CD4-positive, CD25-positive, alpha-beta regulatory T cell (primary cell): ENCODE measurements around the gene FAM240B. TPM values are rescaled to one million over a fixed set of nuclear protein-coding genes. Genes with fewer than 3 reads are reported as not detected.

Source experiments
- ATAC-seq, 2 donors: fragments of 150-1000 bp; cut with Tn5 transposase; one replicate each; pipeline ENCODE4 v1.10.0; 2021; ENCODE audit warnings: low read depth in 2 of 2, moderate number of reproducible peaks in 2 of 2, moderate library complexity in 1 of 2
- DNase-seq, 3 donors: peaks; one replicate each; pipeline versions ENCODE4 v3.0.0 to v3.0.0-alpha.2; 2012 to 2022; ENCODE audit warnings: mixed read lengths in 1 of 3
- H3K27ac ChIP-seq: one replicate; pipeline ENCODE4 v1.7.0; 2013; ENCODE audit warnings: mild to moderate bottlenecking, low read length; ENCODE audit not compliant: insufficient read depth, poor library complexity, severe bottlenecking
- H3K27me3 ChIP-seq: one replicate; pipeline ENCODE4 v1.7.0; 2013; ENCODE audit warnings: low read length; ENCODE audit not compliant: control insufficient read depth, insufficient read depth
- H3K36me3 ChIP-seq: one replicate; pipeline ENCODE4 v1.7.0; 2013; ENCODE audit warnings: mild to moderate bottlenecking, low read length, moderate library complexity; ENCODE audit not compliant: control insufficient read depth, insufficient read depth
- H3K4me1 ChIP-seq: 2 replicates; pipeline ENCODE4 v1.7.0; 2013; ENCODE audit warnings: mild to moderate bottlenecking, low read length; ENCODE audit not compliant: insufficient read depth, control insufficient read depth, poor library complexity, severe bottlenecking
- H3K4me3 ChIP-seq: one replicate; pipeline ENCODE4 v1.7.0; 2013; ENCODE audit warnings: low read depth, mild to moderate bottlenecking, low read length, moderate library complexity
- H3K9me3 ChIP-seq, 2 experiments: 1 replicate in 1 of 2; 2 replicates in 1 of 2; pipeline ENCODE4 v1.7.0; 2013; ENCODE audit warnings: low read length in 2 of 2, mild to moderate bottlenecking in 1 of 2, moderate library complexity in 1 of 2; ENCODE audit not compliant: control insufficient read depth in 2 of 2
- H3K27ac Mint-ChIP-seq, 3 donors: one replicate each; pipeline ENCODE4 v1.8.0; 2020 to 2022; ENCODE audit warnings: mild to moderate bottlenecking in 3 of 3, mixed read lengths in 3 of 3, moderate library complexity in 2 of 3
- H3K27me3 Mint-ChIP-seq: one replicate; pipeline ENCODE4 v1.8.0; 2022; ENCODE audit warnings: mild to moderate bottlenecking, mixed read lengths
- H3K36me3 Mint-ChIP-seq: one replicate; pipeline ENCODE4 v1.8.0; 2020; ENCODE audit warnings: mixed read lengths
- H3K4me1 Mint-ChIP-seq, 4 donors: one replicate each; pipeline ENCODE4 v1.8.0; 2020 to 2022; ENCODE audit warnings: mixed read lengths in 4 of 4, mild to moderate bottlenecking in 1 of 4
- H3K4me3 Mint-ChIP-seq, 4 donors: one replicate each; pipeline ENCODE4 v1.8.0; 2020 to 2022; ENCODE audit warnings: mild to moderate bottlenecking in 4 of 4, mixed read lengths in 4 of 4, moderate library complexity in 3 of 4
- H3K9me3 Mint-ChIP-seq, 7 donors: one replicate each; pipeline ENCODE4 v1.8.0; 2020 to 2022; ENCODE audit warnings: mixed read lengths in 7 of 7, mild to moderate bottlenecking in 3 of 7, moderate library complexity in 2 of 7
- polyA plus RNA-seq, 4 donors: library from polyadenylated mRNA; unstranded; fragments of 300-500 nt; fragmentation: Illumina TruSeq; gene quantifications; one replicate each; pipeline ENCODE4 v1.2.3, GENCODE V29; 2021
- total RNA-seq: library from RNA; stranded (reverse); gene quantifications from one replicate; pipeline ENCODE4 v1.2.3, GENCODE V29; 2022

FAM240B gene
- total and polyA plus RNA-seq, 5 donors from 2014 or later = not detected

- Histone ChIP-seq H3K27me3 (no peaks in the 10 kb centered on the region), H3K36me3 (no peaks in the 10 kb centered on the region), H3K4me1 (no peaks in the 10 kb centered on the region), H3K9me3 (no peaks in the 10 kb centered on the region), H3K27ac (no peak overlapping the region), H3K4me3 (no peak overlapping the region)
- Mint-ChIP-seq H3K27me3 (no peaks in the 10 kb centered on the region), H3K9me3 (peaks cover 0 to 1% (median 0%) of the 10 kb centered on the region in 7 donors), H3K27ac (no peak overlapping the region), H3K4me1 (peaks cover 0 to 6% (median 0%) of the 10 kb centered on the region in 4 donors), H3K4me3 (peak overlapping the region in 2 of 4 donors; percentile 48 to 64), H3K36me3 (no peaks in the 10 kb centered on the region)
- ATAC-seq = peak; percentile 37 to 62
- DNase-seq = peak in 2 of 3 donors; percentile 3 to 49
Observed at GRCh38 chr9:38687389-38687842, 32.5 kb downstream of the FAM240B start.

GRCh38 chr9:38686933-38687332 lies 33.0 kb downstream of the FAM240B start:
- Mint-ChIP-seq H3K36me3 (no peaks in the 10 kb centered on the region), H3K4me3 (peak overlapping the region in 2 of 4 donors; percentile 34 to 48), H3K4me1 (peaks cover 0 to 6% (median 0%) of the 10 kb centered on the region in 4 donors), H3K9me3 (peaks cover 0 to 1% (median 0%) of the 10 kb centered on the region in 7 donors), H3K27ac (no peak overlapping the region), H3K27me3 (no peaks in the 10 kb centered on the region)
- no peaks in the 10 kb centered on the region for H3K9me3 ChIP-seq
- H3K27me3 ChIP-seq = no peaks in the 10 kb centered on the region
- H3K36me3 ChIP-seq = no peaks in the 10 kb centered on the region
- no peak overlapping the region for H3K4me3 ChIP-seq
- no peak for DNase-seq
- H3K4me1 ChIP-seq = no peaks in the 10 kb centered on the region
- H3K27ac ChIP-seq = no peak overlapping the region
- no peak for ATAC-seq

- Histone ChIP-seq H3K36me3 (no peaks in the 10 kb centered on the region), H3K4me3 (no peak overlapping the region), H3K27ac (no peak overlapping the region), H3K4me1 (no peaks in the 10 kb centered on the region), H3K27me3 (no peaks in the 10 kb centered on the region), H3K9me3 (no peaks in the 10 kb centered on the region)
- DNase-seq = no peak
- Mint-ChIP-seq H3K36me3 (no peaks in the 10 kb centered on the region), H3K4me1 (peaks cover 0 to 6% (median 0%) of the 10 kb centered on the region in 4 donors), H3K27me3 (no peaks in the 10 kb centered on the region), H3K4me3 (no peak overlapping the region), H3K9me3 (peaks cover 0 to 1% (median 0%) of the 10 kb centered on the region in 7 donors), H3K27ac (no peak overlapping the region)
- no peak for ATAC-seq
Observed at GRCh38 chr9:38685535-38685934, 34.4 kb downstream of the FAM240B start.

GRCh38 chr9:38683336-38683735 lies 36.6 kb downstream of the FAM240B start:
- no peaks in the 10 kb centered on the region for H3K27me3 ChIP-seq
- ATAC-seq = no peak
- Mint-ChIP-seq H3K4me1 (peaks cover 0 to 6% (median 0%) of the 10 kb centered on the region in 4 donors), H3K36me3 (no peaks in the 10 kb centered on the region), H3K27me3 (no peaks in the 10 kb centered on the region), H3K27ac (no peak overlapping the region), H3K9me3 (peaks cover 0 to 3% (median 0%) of the 10 kb centered on the region in 7 donors), H3K4me3 (no peak overlapping the region)
- H3K4me1 ChIP-seq = no peaks in the 10 kb centered on the region
- no peak for DNase-seq
- H3K27ac ChIP-seq = no peak overlapping the region
- no peaks in the 10 kb centered on the region for H3K9me3 ChIP-seq
- H3K4me3 ChIP-seq = no peak overlapping the region
- H3K36me3 ChIP-seq = no peaks in the 10 kb centered on the region

GRCh38 chr9:38682713-38683112 lies 37.2 kb downstream of the FAM240B start:
- Mint-ChIP-seq H3K36me3 (no peaks in the 10 kb centered on the region), H3K4me3 (no peak overlapping the region), H3K9me3 (peaks cover 0 to 3% (median 0%) of the 10 kb centered on the region in 7 donors), H3K4me1 (peaks cover 0 to 3% (median 0%) of the 10 kb centered on the region in 4 donors), H3K27me3 (no peaks in the 10 kb centered on the region), H3K27ac (no peak overlapping the region)
- DNase-seq (no peak), ATAC-seq (no peak)
- no peaks in the 10 kb centered on the region for H3K9me3 ChIP-seq
- no peaks in the 10 kb centered on the region for H3K27me3 ChIP-seq
- H3K4me1 ChIP-seq = no peaks in the 10 kb centered on the region
- H3K4me3 ChIP-seq = no peak overlapping the region
- no peak overlapping the region for H3K27ac ChIP-seq
- H3K36me3 ChIP-seq = no peaks in the 10 kb centered on the region

GRCh38 chr9:38681747-38682227 lies 38.1 kb downstream of the FAM240B start:
- no peak for ATAC-seq
- DNase-seq = no peak
- Mint-ChIP-seq H3K9me3 (peaks cover 0 to 3% (median 0%) of the 10 kb centered on the region in 7 donors), H3K36me3 (no peaks in the 10 kb centered on the region), H3K27ac (no peak overlapping the region), H3K4me1 (no peaks in the 10 kb centered on the region), H3K4me3 (no peak overlapping the region), H3K27me3 (no peaks in the 10 kb centered on the region)
- Histone ChIP-seq H3K9me3 (no peaks in the 10 kb centered on the region), H3K4me1 (no peaks in the 10 kb centered on the region), H3K4me3 (no peak overlapping the region), H3K27ac (no peak overlapping the region), H3K27me3 (no peaks in the 10 kb centered on the region), H3K36me3 (no peaks in the 10 kb centered on the region)

- Mint-ChIP-seq H3K9me3 (peaks cover 0 to 3% (median 0%) of the 10 kb centered on the region in 7 donors), H3K27ac (no peak overlapping the region)
- no peaks in the 10 kb centered on the region for H3K9me3 ChIP-seq
Observed at GRCh38 chr9:38680837-38681445, 39.0 kb downstream of the FAM240B start.

More at GRCh38 chr9:38680837-38681445, 39.0 kb downstream of the FAM240B start:
- no peaks in the 10 kb centered on the region for H3K4me1 Mint-ChIP-seq
- DNase-seq (no peak), ATAC-seq (no peak)
- no peaks in the 10 kb centered on the region for H3K27me3 Mint-ChIP-seq
- no peak overlapping the region for H3K27ac ChIP-seq
- no peaks in the 10 kb centered on the region for H3K36me3 ChIP-seq
- H3K27me3 ChIP-seq = no peaks in the 10 kb centered on the region
- H3K4me3 ChIP-seq = no peak overlapping the region
- no peaks in the 10 kb centered on the region for H3K4me1 ChIP-seq
- H3K4me3 Mint-ChIP-seq = no peak overlapping the region
- H3K36me3 Mint-ChIP-seq = no peaks in the 10 kb centered on the region
